ENCODE data around the gene AGTPBP1. TPM values are rescaled to one million over a fixed set of nuclear protein-coding genes. Genes with fewer than 3 reads are reported as not detected.
"Not testable (repeated sequence)": the region's sequence is repeated elsewhere in the genome, so short reads cannot be mapped to it uniquely, and the experiment has no call there.

AGTPBP1 gene
- polyA plus RNA-seq, 12 donors, result 7.3 to 19.0 (median 14.7) TPM; not detected in 1

GRCh38 chr9:85727500-85727899 lies 14.3 kb downstream of the AGTPBP1 start:
- no peak for DNase-seq

DNA sequence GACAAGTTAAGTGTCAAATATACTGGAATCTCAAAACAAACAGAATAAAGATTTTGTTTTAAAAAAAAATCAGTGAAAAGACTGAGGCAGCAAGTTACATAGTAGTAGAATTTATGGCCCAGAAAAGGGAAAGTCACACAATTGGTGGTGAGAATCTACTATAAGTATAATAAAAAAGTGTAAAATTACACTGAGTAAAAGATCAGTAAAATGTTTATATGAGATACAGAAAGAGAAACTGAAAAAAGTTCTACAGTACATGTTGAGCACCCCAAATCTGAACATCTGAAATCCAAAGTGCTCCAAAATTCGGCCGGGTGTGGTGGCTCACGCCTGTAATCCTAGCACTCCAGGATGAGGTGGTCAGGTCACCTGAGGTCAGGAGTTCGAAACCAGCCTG lies 15.0 kb downstream of the AGTPBP1 start:
- DNase-seq, result no peak

DNA sequence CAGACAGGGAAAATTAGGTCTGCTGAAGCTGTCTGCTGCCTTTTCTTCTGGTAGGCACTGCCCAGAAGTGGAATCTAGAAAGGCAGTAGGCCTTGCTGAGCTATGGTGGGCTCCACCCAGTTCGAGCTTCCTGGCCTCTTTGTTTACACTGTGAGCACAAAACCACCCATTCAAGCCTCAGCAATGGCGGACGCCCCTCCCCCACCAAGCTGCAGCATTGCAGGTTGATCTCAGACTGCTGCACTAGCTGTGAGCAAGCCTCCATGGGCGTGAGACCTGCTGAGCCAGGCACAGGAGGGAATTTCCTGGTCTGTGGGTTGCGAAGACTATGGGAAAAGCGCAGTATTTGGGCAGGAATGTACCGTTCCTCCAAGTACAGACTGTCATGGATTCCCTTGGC lies 18.5 kb downstream of the AGTPBP1 start:
- DNase-seq, result no peak

DNA sequence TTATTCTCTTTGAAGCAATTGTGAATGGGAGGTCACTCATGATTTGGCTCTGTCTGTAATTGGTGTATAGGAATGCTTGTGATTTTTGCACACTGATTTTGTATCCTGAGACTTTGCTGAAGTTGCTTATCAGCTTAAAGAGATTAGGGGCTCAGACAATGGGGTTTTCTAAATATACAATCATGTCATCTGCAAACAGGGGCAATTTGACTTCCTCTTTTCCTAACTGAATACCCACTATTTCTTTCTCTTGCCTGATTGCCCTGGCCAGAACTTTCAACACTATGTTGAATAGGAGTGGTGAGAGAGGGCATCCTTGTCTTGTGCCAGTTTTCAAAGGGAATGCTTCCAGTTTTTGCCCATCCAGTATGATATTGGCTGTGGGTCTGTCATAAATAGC lies 22.3 kb downstream of the AGTPBP1 start:
- not testable (repeated sequence) for DNase-seq

DNA sequence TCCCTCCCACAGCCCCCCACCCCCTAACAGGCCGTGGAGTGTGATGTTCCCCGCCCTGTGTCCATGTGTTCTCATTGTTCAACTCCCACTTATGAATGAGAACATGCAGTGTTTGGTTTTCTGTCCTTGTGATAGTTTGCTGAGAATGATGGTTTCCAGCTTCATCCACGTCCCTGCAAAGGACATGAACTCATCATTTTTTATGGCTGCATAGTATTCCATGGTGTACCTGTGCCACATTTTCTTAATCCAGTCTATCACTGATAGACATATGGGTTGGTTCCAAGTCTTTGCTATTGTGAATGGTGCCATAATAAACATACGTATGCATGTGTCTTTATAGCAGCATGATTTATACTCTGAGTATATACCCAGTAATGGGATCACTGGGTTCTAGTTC lies 23.9 kb downstream of the AGTPBP1 start:
- not testable (repeated sequence) for DNase-seq

- DNase-seq, result no peak
Measured at GRCh38 chr9:85717220-85717619, 24.5 kb downstream of the AGTPBP1 start.

DNA sequence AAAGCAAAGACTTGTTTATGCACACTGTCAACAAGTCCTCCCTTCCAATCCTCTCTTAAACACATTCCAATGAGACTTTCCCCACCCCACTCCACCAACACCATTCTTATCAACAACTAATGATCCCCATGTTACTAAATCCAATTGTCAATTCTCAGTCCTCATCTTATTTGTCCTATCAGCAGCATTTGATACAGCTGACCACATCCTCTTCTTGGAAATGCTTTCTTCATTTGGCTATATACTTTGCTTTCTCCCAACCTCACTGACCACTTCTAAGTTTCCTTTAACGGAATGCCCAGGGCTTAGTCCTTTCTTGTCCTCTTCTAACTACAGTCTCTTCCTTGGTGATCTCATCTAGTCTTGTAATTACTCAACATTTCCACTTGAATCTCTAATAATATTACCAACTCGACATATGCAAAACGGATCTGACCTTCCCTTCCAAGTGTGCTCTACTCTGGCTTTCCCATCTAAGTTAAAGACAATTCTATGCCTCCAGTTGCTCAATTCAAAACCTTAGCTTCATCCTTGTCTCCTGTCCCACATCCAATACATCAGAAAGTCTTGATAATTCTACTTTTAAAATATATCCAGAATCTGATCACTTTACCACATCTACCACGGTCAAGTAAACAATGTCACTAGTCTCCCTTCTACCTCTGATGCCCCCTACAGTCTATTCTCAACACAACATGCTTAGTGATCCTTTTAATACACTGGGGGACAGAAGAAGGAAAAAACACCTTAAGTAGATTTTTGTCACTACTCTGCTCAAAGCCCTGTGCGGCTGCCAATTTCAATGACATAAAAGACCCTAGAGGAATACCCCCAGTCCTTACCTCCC lies 25.5 kb downstream of the AGTPBP1 start:
- no peak for DNase-seq

- no peak for DNase-seq
Measured at GRCh38 chr9:85715587-85715986, 26.2 kb downstream of the AGTPBP1 start.

DNA sequence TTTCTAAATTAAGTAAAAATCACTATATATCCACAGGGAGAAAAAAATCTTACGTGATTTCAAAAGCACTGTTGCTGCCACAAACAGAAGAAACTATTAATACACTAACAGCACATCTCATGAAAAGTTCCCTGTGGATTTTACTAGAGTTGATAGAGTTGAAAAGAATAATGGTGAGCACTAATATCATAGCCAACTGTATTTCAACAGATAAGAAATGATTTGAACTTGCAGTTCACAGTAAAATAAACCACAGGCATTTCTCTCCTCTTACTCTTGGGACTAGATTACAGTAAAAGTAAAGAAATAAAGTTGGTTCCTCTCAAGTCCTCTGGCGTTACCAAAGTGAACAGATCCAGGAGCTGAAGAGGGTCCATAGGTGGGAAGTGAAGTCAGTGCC lies 27.9 kb downstream of the AGTPBP1 start:
- DNase-seq, result no peak

DNA sequence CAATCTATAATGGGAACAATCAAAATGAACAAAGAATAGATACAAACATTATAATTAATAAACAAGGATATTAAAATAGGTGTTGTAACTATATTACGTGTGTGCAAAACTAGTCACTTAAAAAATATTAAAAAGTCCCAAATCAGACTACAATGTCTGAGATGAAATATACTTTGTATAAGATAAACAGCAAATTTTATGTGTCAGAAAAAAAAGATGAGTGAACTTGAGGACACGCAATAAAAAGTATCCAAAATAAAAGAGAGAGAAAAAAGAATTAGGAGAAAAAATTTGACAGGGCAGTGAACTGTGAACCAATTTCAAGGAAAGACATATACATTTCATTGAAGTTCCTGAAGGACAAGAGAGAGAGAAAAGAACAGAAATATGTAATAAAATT lies 37.0 kb downstream of the AGTPBP1 start:
- no peak for DNase-seq

DNA sequence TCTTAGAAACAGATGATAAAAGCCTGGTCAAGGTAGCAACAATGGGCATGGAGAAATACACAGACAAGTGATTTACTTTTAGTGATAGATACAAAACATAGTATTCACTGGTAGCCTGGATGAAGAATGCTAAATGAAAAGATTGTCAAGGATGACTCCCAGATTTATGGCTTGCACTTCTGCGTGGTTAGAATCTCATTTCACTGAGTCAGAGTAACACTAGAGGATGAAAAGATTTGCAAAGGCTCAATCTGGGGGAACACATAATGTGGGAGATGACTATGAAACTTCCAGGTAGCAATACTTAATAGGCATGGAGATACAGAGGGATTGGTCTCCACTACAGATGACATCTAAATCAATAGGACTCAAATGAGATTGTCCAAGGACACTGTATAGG lies 38.4 kb downstream of the AGTPBP1 start:
- no peak for DNase-seq

DNA sequence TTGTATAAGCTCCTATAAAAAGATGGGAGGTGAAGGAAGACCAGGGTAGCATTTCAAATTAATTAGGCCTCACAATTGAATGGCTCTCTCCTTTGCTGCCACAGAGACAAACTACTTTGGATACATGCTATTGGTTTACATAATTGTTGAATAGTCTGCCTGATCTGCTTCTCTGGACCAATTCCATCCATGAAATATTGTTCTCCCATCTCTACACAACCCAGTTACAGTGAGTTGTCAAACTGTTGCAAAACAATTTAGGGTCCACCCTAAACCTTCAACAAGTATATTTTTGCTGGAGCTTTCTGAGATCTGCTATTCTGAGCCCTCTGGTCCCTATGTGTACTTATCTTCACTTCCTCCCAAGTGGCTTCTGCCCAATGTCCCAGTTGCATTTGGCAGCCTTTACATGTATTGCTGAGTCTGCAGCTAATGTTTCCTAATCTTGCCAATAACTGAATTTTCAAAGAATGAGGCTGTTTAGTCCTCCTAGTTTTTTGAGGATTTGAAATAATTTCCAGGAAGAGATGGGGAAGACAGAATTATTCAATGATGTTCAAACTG lies 38.9 kb downstream of the AGTPBP1 start:
- DNase-seq, result no peak

DNA sequence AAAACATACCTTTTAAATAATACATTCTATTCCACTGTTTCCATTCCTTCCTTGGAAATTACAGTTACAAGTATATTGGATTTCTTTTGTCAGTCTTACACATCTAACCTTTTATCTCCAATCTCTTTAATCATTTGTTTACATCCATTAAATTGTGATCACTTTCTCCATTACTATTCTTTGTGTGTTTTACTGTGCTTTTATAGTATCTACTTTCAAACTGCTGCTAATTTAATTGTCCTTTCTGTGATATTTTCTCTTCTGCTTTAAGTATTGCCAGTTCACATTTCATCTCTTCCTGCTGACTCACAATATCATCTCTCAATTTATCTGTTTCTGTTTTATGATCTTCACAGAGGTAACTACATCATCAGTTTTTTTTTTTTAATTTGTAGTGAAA lies 39.6 kb downstream of the AGTPBP1 start:
- no peak for DNase-seq

GRCh38 chr9:85700330-85700729 lies 41.4 kb downstream of the AGTPBP1 start:
- no peak for DNase-seq

- no peak for DNase-seq
Measured at GRCh38 chr9:85688361-85688760, 53.4 kb downstream of the AGTPBP1 start.

DNA sequence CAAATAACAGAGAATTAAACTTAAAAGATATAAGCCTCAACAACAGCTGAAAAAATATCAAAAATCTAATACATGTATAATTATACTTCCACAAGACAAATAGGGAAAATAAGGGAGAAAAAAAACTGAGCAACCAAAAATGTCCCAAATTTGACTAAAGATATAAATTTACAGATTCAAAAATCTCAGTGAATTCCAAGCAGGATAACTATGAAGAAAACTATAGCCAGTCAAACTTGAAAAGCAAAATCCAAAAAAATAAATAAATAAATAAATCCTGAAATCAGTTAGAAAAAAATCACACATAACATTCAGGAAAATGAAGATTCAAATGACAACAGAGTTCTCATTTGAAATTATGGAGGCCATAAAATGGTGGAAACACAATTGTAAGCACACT lies 56.7 kb downstream of the AGTPBP1 start:
- no peak for DNase-seq

GRCh38 chr9:85676790-85677189 lies 65.0 kb downstream of the AGTPBP1 start:
- DNase-seq, result no peak

DNA sequence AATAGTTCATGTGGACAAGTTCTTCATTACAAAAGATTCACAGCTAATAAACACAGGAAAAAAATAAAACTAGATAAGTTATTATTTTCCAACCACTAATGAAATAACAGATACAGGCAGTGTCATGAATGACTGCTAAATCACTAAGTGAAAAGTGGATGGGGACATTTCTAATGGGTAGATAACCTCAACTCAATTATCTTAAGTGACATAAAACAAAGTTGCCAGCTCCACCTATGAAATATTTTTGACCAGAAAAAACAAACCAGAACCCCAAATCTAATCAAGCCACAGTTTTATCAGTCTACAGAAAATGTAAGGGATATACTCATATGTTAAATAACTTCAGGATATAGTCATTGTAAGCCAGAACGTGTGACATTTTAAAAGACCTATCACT lies 74.4 kb downstream of the AGTPBP1 start:
- DNase-seq, result no peak

DNA sequence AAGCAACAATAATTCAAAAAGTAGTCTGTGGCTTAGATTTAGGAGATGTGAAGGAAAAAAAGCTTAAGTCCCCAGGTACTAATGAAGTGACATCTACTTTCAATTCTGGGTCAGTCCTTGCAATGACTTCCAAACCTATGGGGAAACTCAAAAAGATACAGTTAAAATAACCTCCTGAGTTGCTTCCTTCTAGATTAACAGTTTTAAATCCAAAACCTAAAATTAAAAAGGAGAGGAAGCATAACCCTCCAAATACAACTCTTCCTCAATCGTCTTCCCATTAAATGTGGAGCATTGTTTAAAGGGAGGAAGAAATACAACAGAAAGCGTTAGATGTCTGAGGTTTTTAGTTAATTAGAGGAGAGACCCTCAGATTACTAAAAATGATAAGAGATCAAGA lies 75.7 kb downstream of the AGTPBP1 start:
- no peak for DNase-seq

- DNase-seq, result no peak
Measured at GRCh38 chr9:85662573-85662972, 79.2 kb downstream of the AGTPBP1 start.

GRCh38 chr9:85658716-85659115 lies 83.0 kb downstream of the AGTPBP1 start:
- no peak for DNase-seq

GRCh38 chr9:85653153-85653552 lies 88.6 kb downstream of the AGTPBP1 start:
- DNase-seq, result no peak

DNA sequence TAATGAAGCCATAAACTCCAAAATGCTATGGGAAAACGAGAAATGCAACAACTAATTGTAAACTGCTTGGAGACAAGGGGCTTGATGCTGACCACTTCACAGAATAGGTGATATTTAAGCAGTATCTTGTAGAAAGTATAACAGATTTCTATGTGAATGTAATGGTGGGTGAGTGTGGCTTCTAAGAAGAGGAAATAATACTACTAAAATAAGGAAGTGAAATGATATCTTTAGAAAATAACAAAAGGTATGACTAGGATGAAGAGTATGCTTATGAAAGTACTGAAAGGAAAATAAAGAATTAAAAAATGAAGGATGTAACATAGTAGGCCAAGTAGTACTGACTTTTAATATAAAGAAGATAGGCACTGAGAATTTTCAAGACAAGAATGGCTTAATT lies 94.2 kb downstream of the AGTPBP1 start:
- no peak for DNase-seq

Data from muscle of arm (tissue), 12 donors.